ENCODE results near the gene UNC13C.

Gene UNC13C

DNA sequence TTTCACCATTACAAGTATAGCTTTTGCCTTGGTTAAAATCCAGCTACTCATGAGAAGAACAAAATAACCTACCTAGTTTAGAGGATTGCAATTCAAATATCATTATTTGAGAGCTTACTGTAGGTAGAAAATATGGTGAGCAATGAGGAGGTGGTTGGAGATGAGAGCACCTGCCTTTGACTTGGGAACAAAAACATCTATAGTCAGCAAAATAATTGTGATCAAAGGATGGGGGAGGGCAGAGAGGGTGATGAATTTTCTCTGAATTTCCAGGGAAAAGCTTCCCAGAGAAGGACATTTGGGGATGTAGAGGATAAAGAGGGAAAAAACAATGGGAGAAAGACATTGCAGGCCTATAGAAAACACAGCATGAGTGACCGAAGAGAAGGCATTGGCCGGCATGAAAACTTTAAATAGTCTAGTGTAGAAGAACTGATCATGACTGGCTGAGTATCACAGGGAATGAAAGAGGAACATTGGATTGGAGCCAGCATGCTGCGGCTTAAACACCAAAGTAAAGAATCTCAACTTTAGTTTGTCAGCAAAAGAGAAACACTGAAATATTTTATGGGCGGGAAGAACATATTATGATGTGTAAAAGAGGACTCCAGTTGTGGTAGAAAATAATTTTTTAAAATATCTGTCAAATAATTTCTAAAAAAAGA lies 581.3 kb downstream of the UNC13C start:
- DNase-seq (ENCODE audit: low read depth): no peak
- TF ChIP-seq, protein P1, sequence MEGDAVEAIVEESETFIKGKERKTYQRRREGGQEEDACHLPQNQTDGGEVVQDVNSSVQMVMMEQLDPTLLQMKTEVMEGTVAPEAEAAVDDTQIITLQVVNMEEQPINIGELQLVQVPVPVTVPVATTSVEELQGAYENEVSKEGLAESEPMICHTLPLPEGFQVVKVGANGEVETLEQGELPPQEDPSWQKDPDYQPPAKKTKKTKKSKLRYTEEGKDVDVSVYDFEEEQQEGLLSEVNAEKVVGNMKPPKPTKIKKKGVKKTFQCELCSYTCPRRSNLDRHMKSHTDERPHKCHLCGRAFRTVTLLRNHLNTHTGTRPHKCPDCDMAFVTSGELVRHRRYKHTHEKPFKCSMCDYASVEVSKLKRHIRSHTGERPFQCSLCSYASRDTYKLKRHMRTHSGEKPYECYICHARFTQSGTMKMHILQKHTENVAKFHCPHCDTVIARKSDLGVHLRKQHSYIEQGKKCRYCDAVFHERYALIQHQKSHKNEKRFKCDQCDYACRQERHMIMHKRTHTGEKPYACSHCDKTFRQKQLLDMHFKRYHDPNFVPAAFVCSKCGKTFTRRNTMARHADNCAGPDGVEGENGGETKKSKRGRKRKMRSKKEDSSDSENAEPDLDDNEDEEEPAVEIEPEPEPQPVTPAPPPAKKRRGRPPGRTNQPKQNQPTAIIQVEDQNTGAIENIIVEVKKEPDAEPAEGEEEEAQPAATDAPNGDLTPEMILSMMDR (conservative IDR thresholded peaks at IDR 0.05; ENCODE audit: low read depth, low read length): no peak
- H3K4me3 ChIP-seq (ENCODE audit: low read depth, low read length): no peak overlapping the region

DNA sequence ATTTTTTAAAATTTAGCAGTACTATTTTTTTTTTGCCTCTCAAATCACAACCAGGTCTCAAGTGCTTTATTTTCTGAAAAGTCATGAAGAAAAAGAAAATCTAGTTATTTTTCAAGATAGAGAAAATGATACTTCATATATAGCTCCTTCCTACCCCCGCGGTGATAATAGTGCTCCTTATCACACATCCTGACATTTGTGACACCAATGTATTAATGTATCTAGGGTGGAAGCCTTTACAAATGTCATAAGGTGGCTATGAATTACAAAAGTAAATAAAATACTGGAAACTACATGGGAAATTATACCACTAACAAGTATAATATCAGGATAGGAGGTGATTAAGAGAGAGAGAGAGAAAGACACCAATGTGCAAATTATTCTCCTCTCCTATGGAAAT lies 582.2 kb downstream of the UNC13C start:
- TF ChIP-seq, protein P1 (conservative IDR thresholded peaks at IDR 0.05; ENCODE audit: low read depth, low read length): no peak
- no peak for DNase-seq (ENCODE audit: low read depth)
- H3K4me3 ChIP-seq (ENCODE audit: low read depth, low read length): no peak overlapping the region

DNA sequence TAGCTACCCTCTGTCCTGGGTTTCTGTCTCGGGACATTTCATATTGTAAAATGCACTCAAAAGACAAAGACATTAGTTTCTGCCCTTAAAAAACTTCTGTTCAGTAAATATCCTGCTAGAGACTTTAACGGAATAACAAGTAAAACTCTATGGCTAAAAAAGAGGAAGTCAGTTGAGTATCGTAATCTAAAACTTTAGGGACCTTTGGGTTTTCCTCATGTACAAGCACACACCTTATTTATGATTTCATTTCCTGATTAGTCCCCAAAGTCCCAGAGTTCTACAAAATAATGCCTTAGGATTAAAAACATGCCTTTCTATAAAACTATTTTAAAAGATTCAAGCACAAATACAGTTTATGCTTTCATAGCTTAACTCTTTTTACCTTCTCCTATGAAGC lies 585.9 kb downstream of the UNC13C start:
- no peak overlapping the region for H3K4me3 ChIP-seq (ENCODE audit: low read depth, low read length)
- no peak for DNase-seq (ENCODE audit: low read depth)
- TF ChIP-seq, protein P1 (conservative IDR thresholded peaks at IDR 0.05; ENCODE audit: low read depth, low read length): no peak

DNA sequence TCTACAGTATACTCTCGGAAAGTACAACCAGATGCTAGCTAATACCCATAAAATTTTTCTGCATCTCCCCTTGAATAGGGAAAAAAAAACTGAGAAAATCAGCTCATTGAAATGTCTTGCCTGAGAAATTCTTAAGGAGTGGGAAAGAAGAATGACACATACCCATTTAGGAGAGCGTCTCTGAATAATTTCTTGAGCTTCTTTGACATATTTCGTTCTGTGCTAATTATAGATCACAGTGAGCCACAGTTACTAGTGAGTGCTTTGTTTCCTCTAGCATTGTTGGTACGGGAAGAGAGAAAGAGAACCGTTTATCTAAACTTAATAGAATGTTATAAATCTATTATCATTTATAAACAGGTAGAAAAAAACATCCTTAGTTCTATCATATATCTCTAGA lies 588.4 kb downstream of the UNC13C start:
- H3K4me3 ChIP-seq (ENCODE audit: low read depth, low read length): no peak overlapping the region
- TF ChIP-seq, protein P1 (conservative IDR thresholded peaks at IDR 0.05; ENCODE audit: low read depth, low read length): no peak
- DNase-seq (ENCODE audit: low read depth): no peak

DNA sequence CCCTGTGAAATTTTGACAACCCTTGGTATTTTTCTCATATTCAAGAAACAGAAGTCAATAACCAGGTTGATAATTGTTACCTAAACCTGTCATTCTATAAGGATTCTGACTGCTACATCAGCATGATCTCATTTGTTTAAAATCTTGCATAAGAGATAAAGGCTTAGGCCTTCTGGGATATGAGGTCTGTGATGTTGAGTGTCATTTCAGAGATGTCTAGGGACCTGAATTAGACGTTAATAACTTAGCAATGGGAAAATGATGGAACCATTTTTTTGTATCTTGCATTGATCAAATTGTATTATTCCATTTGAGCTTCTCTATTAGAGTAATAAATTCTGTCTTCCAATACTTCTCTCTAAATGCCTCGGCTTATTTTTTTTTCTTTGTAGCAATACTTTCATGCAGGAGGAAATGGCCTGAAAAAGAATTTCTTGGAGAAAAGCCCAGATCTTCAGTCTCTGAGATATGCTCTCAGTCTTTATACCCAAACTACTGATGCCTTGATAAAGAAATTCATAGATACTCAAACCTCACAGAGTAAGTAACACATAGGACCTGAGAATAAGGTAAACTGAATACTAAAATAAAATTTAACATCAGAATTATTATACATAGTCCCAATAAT lies 589.3 kb downstream of the UNC13C start:
- TF ChIP-seq, protein P1 (conservative IDR thresholded peaks at IDR 0.05; ENCODE audit: low read depth, low read length): no peak
- H3K4me3 ChIP-seq (ENCODE audit: low read depth, low read length): no peak overlapping the region
- no peak for DNase-seq (ENCODE audit: low read depth)

DNA sequence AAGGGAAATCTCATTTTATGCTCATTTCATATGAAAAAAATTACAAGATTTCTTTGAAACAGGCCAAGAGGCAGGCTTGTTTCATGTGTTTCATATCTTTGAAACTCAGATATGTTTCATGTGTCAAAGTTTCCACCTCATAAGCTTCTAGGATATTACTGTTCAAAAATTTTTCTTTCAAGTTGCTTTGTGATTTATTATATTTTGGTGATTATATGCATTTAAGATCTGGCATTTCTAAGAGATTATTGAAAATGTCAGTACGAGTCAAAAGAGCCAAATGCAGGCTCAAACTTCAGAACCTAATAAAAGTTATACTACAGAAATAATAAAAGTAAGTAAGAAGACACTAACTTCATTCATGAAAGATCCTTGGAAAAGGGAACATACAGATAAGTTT lies 590.1 kb downstream of the UNC13C start:
- H3K4me3 ChIP-seq (ENCODE audit: low read depth, low read length): no peak overlapping the region
- TF ChIP-seq, protein P1 (conservative IDR thresholded peaks at IDR 0.05; ENCODE audit: low read depth, low read length): no peak
- no peak for DNase-seq (ENCODE audit: low read depth)

DNA sequence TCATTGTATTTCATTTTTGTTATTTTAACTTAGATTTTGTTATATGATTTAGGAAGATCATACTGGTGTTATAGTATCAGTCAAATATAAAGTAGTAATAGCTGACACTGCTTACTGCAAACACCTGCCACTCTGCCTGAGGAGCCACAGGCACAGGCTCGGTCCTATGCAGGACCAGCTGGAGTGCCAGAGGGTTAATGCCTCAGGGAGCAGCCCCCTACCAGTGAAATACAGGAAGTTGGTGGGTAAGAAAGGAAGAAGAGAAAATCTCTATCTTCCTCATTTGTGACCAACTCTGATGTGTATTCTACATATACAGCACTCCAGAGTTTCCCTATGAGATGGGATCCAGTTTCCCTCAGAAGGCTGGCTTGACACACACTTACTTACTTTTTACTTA lies 593.3 kb downstream of the UNC13C start:
- TF ChIP-seq, protein P1 (conservative IDR thresholded peaks at IDR 0.05; ENCODE audit: low read depth, low read length): no peak
- DNase-seq (ENCODE audit: low read depth): no peak
- no peak overlapping the region for H3K4me3 ChIP-seq (ENCODE audit: low read depth, low read length)

Data from choroid plexus epithelial cell (primary cell).